SK-N-SH (cell line): Measurements from ENCODE around the gene CXorf65. TPM values are rescaled to one million over a fixed set of nuclear protein-coding genes. Genes with fewer than 3 reads are reported as not detected.

Source experiments
- CTCF ChIA-PET: fragments of 300-600, 350-600 bp; formaldehyde crosslinking; extraction: SDS; loops from one replicate; lab custom pipeline; 2021; lab: Yijun Ruan, JAX
- POLR2A ChIA-PET: fragments of 350-600 bp; sonication (Branson Sonifier 250); formaldehyde crosslinking; extraction: SDS; loops from one replicate; lab custom pipeline; 2020; ENCODE audit warnings: antibody characterized with exemption, inconsistent platforms; lab: Yijun Ruan, JAX
- DNase-seq: peaks from one replicate; pipeline ENCODE4 v3.0.0; 2012
- H2AFZ ChIP-seq: fragments of 200-600 bp; sonication (generic); 2 replicates; pipeline ENCODE4 v1.8.1; 2016; ENCODE audit warnings: antibody characterized with exemption, mild to moderate bottlenecking, low read depth
- H3F3A ChIP-seq: fragments of 200-600 bp; sonication (generic); replicated peaks from 2 replicates; pipeline ENCODE3; 2016; ENCODE audit warnings: antibody characterized with exemption, mild to moderate bottlenecking; ENCODE audit not compliant: insufficient read depth
- H3K27ac ChIP-seq, 2 experiments: fragments of 200-500 bp in 1 of 2; fragments of 200-600 bp in 1 of 2; sonication (Bioruptor generic) in 1 of 2; sonication (generic), shearing (Covaris generic) in 1 of 2; 2 replicates each; pipeline versions ENCODE4 v1.5.1 to v1.6.1; 2014 to 2016; ENCODE audit warnings: low read depth in 2 of 2, inconsistent platforms in 1 of 2, low read length in 1 of 2, mild to moderate bottlenecking in 1 of 2, mixed read lengths in 1 of 2
- H3K27me3 ChIP-seq: fragments of 200-600 bp; sonication (generic), shearing (Covaris generic); 2 replicates; pipeline ENCODE4 v1.6.1; 2016; ENCODE audit warnings: mixed run types; ENCODE audit not compliant: insufficient read depth
- H3K36me3 ChIP-seq, 2 experiments: fragments of 200-500 bp in 1 of 2; fragments of 200-600 bp in 1 of 2; sonication (Bioruptor generic) in 1 of 2; sonication (generic) in 1 of 2; replicated peaks in 1 of 2; 2 replicates each; pipeline versions ENCODE3 to v1.5.1; 2014 to 2016; ENCODE audit warnings: low read length in 1 of 2, mild to moderate bottlenecking in 1 of 2; ENCODE audit not compliant: insufficient read depth in 2 of 2, control insufficient read depth in 1 of 2
- H3K4me1 ChIP-seq, 2 experiments: fragments of 200-500 bp in 1 of 2; fragments of 200-600 bp in 1 of 2; sonication (Bioruptor generic) in 1 of 2; sonication (generic), shearing (Covaris generic) in 1 of 2; 2 replicates each; pipeline versions ENCODE4 v1.5.1 to v1.6.1; 2014 to 2016; ENCODE audit warnings: low read depth in 1 of 2, low read length in 1 of 2, mixed run types in 1 of 2; ENCODE audit not compliant: insufficient read depth in 2 of 2, control insufficient read depth in 1 of 2
- H3K4me2 ChIP-seq: fragments of 200-600 bp; sonication (generic), shearing (Covaris generic); 2 replicates; pipeline ENCODE4 v1.6.1; 2017; ENCODE audit warnings: mixed run types
- H3K4me3 ChIP-seq, 2 experiments: fragments of 200-500 bp in 1 of 2; fragments of 200-600 bp in 1 of 2; sonication (Bioruptor generic) in 1 of 2; sonication (generic), shearing (Covaris generic) in 1 of 2; 2 replicates each; pipeline versions ENCODE4 v1.5.1 to v1.8.1; 2014 to 2016; ENCODE audit warnings: low read depth in 2 of 2, inconsistent platforms in 1 of 2, low read length in 1 of 2, mild to moderate bottlenecking in 1 of 2, mixed read lengths in 1 of 2, moderate library complexity in 1 of 2
- H3K79me2 ChIP-seq: fragments of 200-600 bp; sonication (generic); 2 replicates; pipeline ENCODE4 v1.8.1; 2017; ENCODE audit warnings: mild to moderate bottlenecking; ENCODE audit not compliant: insufficient read depth
- H3K9ac ChIP-seq: fragments of 200-600 bp; sonication (generic); 2 replicates; pipeline ENCODE4 v1.6.1; 2017; ENCODE audit warnings: mixed run types
- H3K9me2 ChIP-seq: fragments of 200-600 bp; sonication (generic); 2 replicates; pipeline ENCODE4 v1.6.1; 2017; ENCODE audit warnings: mixed run types
- H3K9me3 ChIP-seq: fragments of 200-600 bp; sonication (generic); 2 replicates; pipeline ENCODE4 v1.6.1; 2017; ENCODE audit warnings: mixed run types, mild to moderate bottlenecking, moderate library complexity
- H4K20me1 ChIP-seq: fragments of 200-600 bp; sonication (generic); 2 replicates; pipeline ENCODE4 v1.6.1; 2017; ENCODE audit warnings: mild to moderate bottlenecking, mixed run types; ENCODE audit not compliant: insufficient read depth
- CHD2 ChIP-seq: fragments of 150-350 bp; IDR thresholded peaks from 2 replicates; pipeline ENCODE4 v1.6.1; 2018; ENCODE audit warnings: low read length; ENCODE audit not compliant: partially characterized antibody
- FOXM1 ChIP-seq: IDR thresholded peaks from 2 replicates; pipeline ENCODE4 v1.4.0; 2012; ENCODE audit warnings: low read depth, mild to moderate bottlenecking
- GABPA ChIP-seq: IDR thresholded peaks from 2 replicates; pipeline ENCODE4 v1.4.0; 2012; ENCODE audit warnings: low read depth, mild to moderate bottlenecking
- GATA2 ChIP-seq: sonication (generic); formaldehyde crosslinking; IDR thresholded peaks from 2 replicates; pipeline ENCODE4 v1.5.0; 2020; ENCODE audit warnings: mild to moderate bottlenecking, missing genetic modification reagents
- IRF3 ChIP-seq: fragments of 150-350 bp; IDR thresholded peaks from 2 replicates; pipeline ENCODE4 v1.6.1; 2016; ENCODE audit warnings: mild to moderate bottlenecking, low read depth, low read length
- JUND ChIP-seq: IDR thresholded peaks from 2 replicates; pipeline ENCODE4 v1.4.0; 2012
- MEF2A ChIP-seq: IDR thresholded peaks from 2 replicates; pipeline ENCODE4 v1.4.0; 2012; ENCODE audit warnings: low read depth, borderline replicate concordance
- MXI1 ChIP-seq: IDR thresholded peaks from 2 replicates; pipeline ENCODE4 v1.6.1; 2012; ENCODE audit warnings: mild to moderate bottlenecking, low read depth, low read length, improper control_type of control experiment
- NFIC ChIP-seq: IDR thresholded peaks from 2 replicates; pipeline ENCODE4 v1.4.0; 2012; ENCODE audit warnings: borderline replicate concordance
- POLR2AphosphoS5 ChIP-seq: IDR thresholded peaks from 2 replicates; pipeline ENCODE4 v1.6.1; 2012; ENCODE audit warnings: low read depth, low read length
- RAD21 ChIP-seq: IDR thresholded peaks from 2 replicates; pipeline ENCODE4 v1.6.1; 2012; ENCODE audit warnings: mild to moderate bottlenecking, low read length
- RCOR1 ChIP-seq: fragments of 150-350 bp; IDR thresholded peaks from 2 replicates; pipeline ENCODE4 v1.6.1; 2017; ENCODE audit warnings: antibody characterized with exemption, low read length
- REST ChIP-seq: IDR thresholded peaks from 2 replicates; pipeline ENCODE4 v1.6.1; 2012; ENCODE audit warnings: mild to moderate bottlenecking, low read depth, low read length, moderate library complexity
- RFX5 ChIP-seq: IDR thresholded peaks from 2 replicates; pipeline ENCODE4 v1.6.1; 2012; ENCODE audit warnings: mild to moderate bottlenecking, improper control_type of control experiment, low read length
- RXRA ChIP-seq: IDR thresholded peaks from 2 replicates; pipeline ENCODE4 v1.4.0; 2012; ENCODE audit warnings: low read depth, mild to moderate bottlenecking, borderline replicate concordance
- SIN3A ChIP-seq: IDR thresholded peaks from 2 replicates; pipeline ENCODE4 v1.6.1; 2012; ENCODE audit warnings: low read depth, mild to moderate bottlenecking, low read length, moderate library complexity, borderline replicate concordance
- SMC3 ChIP-seq: IDR thresholded peaks from 2 replicates; pipeline ENCODE4 v1.6.1; 2012; ENCODE audit warnings: low read depth, low read length, improper control_type of control experiment
- TAF1 ChIP-seq: IDR thresholded peaks from 2 replicates; pipeline ENCODE4 v1.6.1; 2012; ENCODE audit warnings: low read depth, mild to moderate bottlenecking, low read length, moderate library complexity, borderline replicate concordance
- TEAD4 ChIP-seq: IDR thresholded peaks from 2 replicates; pipeline ENCODE4 v1.4.0; 2012; ENCODE audit warnings: mild to moderate bottlenecking, borderline replicate concordance; ENCODE audit not compliant: insufficient read depth
- USF1 ChIP-seq: IDR thresholded peaks from 2 replicates; pipeline ENCODE4 v1.4.0; 2012; ENCODE audit warnings: low read depth, borderline replicate concordance
- WGBS: methylation state at CpG from one replicate; pipeline ENCODE4 v1.1.6; 2017; ENCODE audit warnings: low lambda C conversion rate; 5-methylcytosine and 5-hydroxymethylcytosine counted together
- polyA plus RNA-seq, 3 experiments: library from polyadenylated mRNA; depleted of rRNA; stranded (reverse); fragments of >200 nt; gene quantifications; 2 replicates each; pipeline ENCODE4 v1.2.3, GENCODE V29; 2012
- TF ChIP-seq, protein P1 (sequence below): IDR thresholded peaks from 2 replicates; pipeline ENCODE4 v1.4.0; 2012; ENCODE audit warnings: low read depth, borderline replicate concordance
- TF ChIP-seq, protein P2 (sequence below): fragments of 150-350 bp; IDR thresholded peaks from 2 replicates; pipeline ENCODE4 v1.6.1; 2017; ENCODE audit warnings: antibody characterized with exemption, low read length, low read depth, borderline replicate concordance
- TF ChIP-seq, protein P3 (sequence below): IDR thresholded peaks from 2 replicates; pipeline ENCODE4 v1.4.0; 2012; ENCODE audit warnings: low read depth
- TF ChIP-seq, protein P4 (sequence below): IDR thresholded peaks from 2 replicates; pipeline ENCODE4; 2012

Gene CXorf65
- polyA plus RNA-seq, 1 of the 3 experiments (the other 2 are of a cell fraction): not detected

DNA sequence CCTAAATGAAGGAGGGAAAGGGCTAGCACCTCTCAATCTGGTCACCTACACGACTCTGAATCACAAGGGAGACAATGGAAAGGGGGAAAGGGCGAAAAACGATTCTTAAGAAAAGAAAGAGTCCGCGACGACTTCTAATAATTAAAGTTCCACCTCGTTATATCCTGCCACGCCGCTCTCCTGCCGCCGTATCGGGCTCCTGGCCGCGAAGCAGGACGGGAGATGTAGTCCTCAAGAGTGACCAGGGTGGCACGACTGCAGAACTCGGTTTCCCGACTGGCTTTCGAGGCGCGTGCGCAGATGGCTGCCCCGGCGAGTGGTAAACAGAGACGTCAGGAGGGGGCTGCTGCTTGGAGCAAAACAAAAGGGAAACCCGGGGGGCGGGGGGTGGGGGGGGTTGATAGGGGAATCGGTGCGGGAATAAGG is 11.0 kb downstream of the CXorf65 start, which contains the start of gene FOXO4:
Gene FOXO4 (plus strand): TSS at position 297 of the 426 bp plus-strand sequence. CDS start 678 bp downstream, outside the sequence.
- ChIA-PET POLR2A (interaction anchor here (0.9 kb wide), 1 partner anchor 23 kb away, joined by 4 read pairs; the partner anchor contains the start of gene MED12), CTCF (interaction anchor here (1.0 to 2.6 kb wide), 2 partner anchors 22 to 34 kb away, joined by 3 to 13 read pairs; no protein-coding TSS in a partner anchor)
- Histone ChIP-seq H4K20me1 (no peaks in the 10 kb centered on the region), H3K36me3 (no peaks in the 10 kb centered on the region), H2AFZ (peak within 1 kb of the TSS; percentile 98), H3K79me2 (no peaks in the 10 kb centered on the region), H3K9ac (peak within 1 kb of the TSS; percentile 53; the same call in 1 of the 2 replicates), H3K4me1 (peaks cover 0 to 16% of the 10 kb centered on the region in 2 experiments; a peak in 1 of 4 replicates), H3K9me3 (no peaks in the 10 kb centered on the region), H3K9me2 (no peaks in the 10 kb centered on the region), H3K27ac (peak within 1 kb of the TSS in 1 of 2 experiments; percentile 17; a peak in 1 of 4 replicates), H3F3A (no peaks in the 10 kb centered on the region), H3K4me2 (peak within 1 kb of the TSS; percentile 94), H3K4me3 (peak within 1 kb of the TSS; percentile 69 to 77), H3K27me3 (peaks cover 5% of the 10 kb centered on the region; the same call in 1 of the 2 replicates)
- WGBS: 2% methylated on average over 27 of the region's 29 CpGs
- peak; percentile 91 for DNase-seq
- TF ChIP-seq REST: no peak
- TF ChIP-seq CHD2: no peak
- no peak for TF ChIP-seq FOXM1
- TF ChIP-seq RCOR1: no peak
- no peak for TF ChIP-seq GATA2 (CRISPR knock-in tag)
- no peak for TF ChIP-seq SMC3
- TF ChIP-seq, protein P1, sequence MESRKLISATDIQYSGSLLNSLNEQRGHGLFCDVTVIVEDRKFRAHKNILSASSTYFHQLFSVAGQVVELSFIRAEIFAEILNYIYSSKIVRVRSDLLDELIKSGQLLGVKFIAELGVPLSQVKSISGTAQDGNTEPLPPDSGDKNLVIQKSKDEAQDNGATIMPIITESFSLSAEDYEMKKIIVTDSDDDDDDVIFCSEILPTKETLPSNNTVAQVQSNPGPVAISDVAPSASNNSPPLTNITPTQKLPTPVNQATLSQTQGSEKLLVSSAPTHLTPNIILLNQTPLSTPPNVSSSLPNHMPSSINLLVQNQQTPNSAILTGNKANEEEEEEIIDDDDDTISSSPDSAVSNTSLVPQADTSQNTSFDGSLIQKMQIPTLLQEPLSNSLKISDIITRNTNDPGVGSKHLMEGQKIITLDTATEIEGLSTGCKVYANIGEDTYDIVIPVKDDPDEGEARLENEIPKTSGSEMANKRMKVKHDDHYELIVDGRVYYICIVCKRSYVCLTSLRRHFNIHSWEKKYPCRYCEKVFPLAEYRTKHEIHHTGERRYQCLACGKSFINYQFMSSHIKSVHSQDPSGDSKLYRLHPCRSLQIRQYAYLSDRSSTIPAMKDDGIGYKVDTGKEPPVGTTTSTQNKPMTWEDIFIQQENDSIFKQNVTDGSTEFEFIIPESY: no peak
- no peak for TF ChIP-seq JUND
- no peak for TF ChIP-seq IRF3
- TF ChIP-seq USF1: no peak
- TF ChIP-seq TEAD4: no peak
- 0 out of 2 replicates have a peak, but pooled peaks have one; percentile 57 for TF ChIP-seq POLR2AphosphoS5
- TF ChIP-seq RFX5: no peak
- no peak for TF ChIP-seq SIN3A
- TF ChIP-seq, protein P2, sequence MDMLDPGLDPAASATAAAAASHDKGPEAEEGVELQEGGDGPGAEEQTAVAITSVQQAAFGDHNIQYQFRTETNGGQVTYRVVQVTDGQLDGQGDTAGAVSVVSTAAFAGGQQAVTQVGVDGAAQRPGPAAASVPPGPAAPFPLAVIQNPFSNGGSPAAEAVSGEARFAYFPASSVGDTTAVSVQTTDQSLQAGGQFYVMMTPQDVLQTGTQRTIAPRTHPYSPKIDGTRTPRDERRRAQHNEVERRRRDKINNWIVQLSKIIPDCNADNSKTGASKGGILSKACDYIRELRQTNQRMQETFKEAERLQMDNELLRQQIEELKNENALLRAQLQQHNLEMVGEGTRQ: no peak
- peak; percentile 36; the same call in 1 of the 2 replicates for TF ChIP-seq MXI1
- TF ChIP-seq, protein P3, sequence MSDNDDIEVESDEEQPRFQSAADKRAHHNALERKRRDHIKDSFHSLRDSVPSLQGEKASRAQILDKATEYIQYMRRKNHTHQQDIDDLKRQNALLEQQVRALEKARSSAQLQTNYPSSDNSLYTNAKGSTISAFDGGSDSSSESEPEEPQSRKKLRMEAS: peak; percentile 77; the same call in 1 of the 2 replicates
- no peak for TF ChIP-seq RAD21
- no peak for TF ChIP-seq TAF1
- TF ChIP-seq MEF2A: no peak
- TF ChIP-seq GABPA: peak; percentile 42
- TF ChIP-seq RXRA: no peak
- TF ChIP-seq, protein P4, sequence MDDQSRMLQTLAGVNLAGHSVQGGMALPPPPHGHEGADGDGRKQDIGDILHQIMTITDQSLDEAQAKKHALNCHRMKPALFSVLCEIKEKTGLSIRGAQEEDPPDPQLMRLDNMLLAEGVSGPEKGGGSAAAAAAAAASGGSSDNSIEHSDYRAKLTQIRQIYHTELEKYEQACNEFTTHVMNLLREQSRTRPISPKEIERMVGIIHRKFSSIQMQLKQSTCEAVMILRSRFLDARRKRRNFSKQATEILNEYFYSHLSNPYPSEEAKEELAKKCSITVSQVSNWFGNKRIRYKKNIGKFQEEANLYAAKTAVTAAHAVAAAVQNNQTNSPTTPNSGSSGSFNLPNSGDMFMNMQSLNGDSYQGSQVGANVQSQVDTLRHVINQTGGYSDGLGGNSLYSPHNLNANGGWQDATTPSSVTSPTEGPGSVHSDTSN: no peak
- TF ChIP-seq NFIC: no peak
